K562 treated with DMSO at 1 percent for 12 hours (cell line): ENCODE measurements around the gene PNN. TPM values are rescaled to one million over a fixed set of nuclear protein-coding genes. Genes with fewer than 3 reads are reported as not detected.

Source experiments
- total RNA-seq: library from RNA; unstranded; fragments of 300-600 nt; gene quantifications from 2 replicates; pipeline ENCODE4 v1.2.3, GENCODE V29; 2022; ENCODE audit not compliant: insufficient read depth

PNN gene
- 13.9 and 46.3 TPM in 2 replicates for total RNA-seq

GRCh38 chr14:39174560-39175444 lies at the start of gene PNN:
TSS of gene PNN (plus strand) at chr14:39175254. CDS start at chr14:39175280, 26 bp downstream.

Other genes starting within 250 kb of the PNN start
- 7.0 and 26.3 TPM in 2 replicates for gene SEC23A, start 72.0 kb upstream of the PNN start, total RNA-seq
- 10.4 and 17.7 TPM in 2 replicates for gene GEMIN2, start 60.9 kb upstream of the PNN start, total RNA-seq
- 4.9 and 22.1 TPM in 2 replicates for gene TRAPPC6B, start 4.9 kb upstream of the PNN start, total RNA-seq
- 4.3 and 9.0 TPM in 2 replicates for gene MIA2, start 58.7 kb downstream of the PNN start, total RNA-seq